AG10803 (cell line): ENCODE data around the gene CNTNAP2.
"Not testable (repeated sequence)": the region's sequence is repeated elsewhere in the genome, so short reads cannot be mapped to it uniquely, and the experiment has no call there.

Experiments
- DNase-seq: peaks from one replicate; pipeline ENCODE4 v3.0.0; 2010; ENCODE audit warnings: low read depth
- H3K4me3 ChIP-seq: 2 replicates; pipeline ENCODE4 v1.5.1; 2011; ENCODE audit warnings: mild to moderate bottlenecking, low read length, control low read depth
- CTCF ChIP-seq: conservative IDR thresholded peaks from 2 replicates; pipeline ENCODE4 v1.5.1; 2011; ENCODE audit warnings: mild to moderate bottlenecking, low read length, control low read depth, inconsistent platforms

The CNTNAP2 gene

GRCh38 chr7:148060724-148061123 lies 1944.1 kb downstream of the CNTNAP2 start:
- no peak for TF ChIP-seq CTCF
- DNase-seq, result no peak
- no peak overlapping the region for H3K4me3 ChIP-seq

- not testable (repeated sequence) for DNase-seq, H3K4me3 ChIP-seq
Measured at GRCh38 chr7:148078111-148078510, 1961.5 kb downstream of the CNTNAP2 start.

GRCh38 chr7:148079206-148080080 lies 1962.8 kb downstream of the CNTNAP2 start:
- DNase-seq, result no peak
- TF ChIP-seq CTCF, result no peak
- no peak overlapping the region for H3K4me3 ChIP-seq

DNA sequence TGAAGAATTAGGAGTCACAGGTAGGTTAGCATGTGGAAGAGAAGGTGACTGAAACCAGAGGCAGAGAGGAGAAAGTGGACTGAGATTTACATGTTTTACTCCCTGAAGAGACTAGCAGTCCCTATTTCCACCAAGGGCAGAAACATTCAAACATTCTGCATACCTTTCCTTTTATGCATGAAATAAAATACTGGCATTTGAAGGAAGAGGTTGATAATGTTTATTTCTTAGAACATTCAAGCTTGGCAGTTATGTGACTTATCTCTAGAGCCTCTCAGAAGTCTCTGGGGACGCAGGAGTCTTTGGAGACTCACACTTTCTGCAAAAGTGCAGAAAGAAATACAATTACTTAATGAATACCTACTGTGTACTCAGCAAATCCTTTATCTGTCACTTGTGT lies 1966.8 kb downstream of the CNTNAP2 start:
- H3K4me3 ChIP-seq, result no peak overlapping the region
- TF ChIP-seq CTCF, result no peak
- DNase-seq, result peak; percentile 31

DNA sequence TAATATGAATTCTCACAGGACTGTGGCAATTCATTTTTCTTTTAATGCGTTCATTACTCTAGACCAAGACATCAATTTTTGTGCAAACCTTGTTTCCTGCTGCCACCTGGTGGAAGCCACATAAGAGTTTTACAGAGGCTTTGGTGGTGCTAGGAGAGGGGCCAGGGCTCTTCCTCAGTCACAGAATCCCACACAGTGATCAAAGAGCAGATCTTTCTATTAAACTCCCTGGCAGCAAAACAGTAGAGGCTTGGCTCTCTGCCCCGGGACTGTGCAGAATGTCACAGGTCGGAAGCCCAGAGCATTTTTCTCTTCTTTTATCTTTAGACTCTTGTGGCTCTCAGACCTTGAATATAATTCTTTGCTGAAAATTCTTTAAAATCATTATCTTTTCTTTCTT lies 1967.5 kb downstream of the CNTNAP2 start:
- H3K4me3 ChIP-seq, result no peak overlapping the region
- peak; percentile 72 for DNase-seq
- peak; percentile 81 for TF ChIP-seq CTCF

GRCh38 chr7:148091882-148092281 lies 1975.3 kb downstream of the CNTNAP2 start:
- TF ChIP-seq CTCF, result no peak
- no peak overlapping the region for H3K4me3 ChIP-seq
- DNase-seq, result no peak

DNA sequence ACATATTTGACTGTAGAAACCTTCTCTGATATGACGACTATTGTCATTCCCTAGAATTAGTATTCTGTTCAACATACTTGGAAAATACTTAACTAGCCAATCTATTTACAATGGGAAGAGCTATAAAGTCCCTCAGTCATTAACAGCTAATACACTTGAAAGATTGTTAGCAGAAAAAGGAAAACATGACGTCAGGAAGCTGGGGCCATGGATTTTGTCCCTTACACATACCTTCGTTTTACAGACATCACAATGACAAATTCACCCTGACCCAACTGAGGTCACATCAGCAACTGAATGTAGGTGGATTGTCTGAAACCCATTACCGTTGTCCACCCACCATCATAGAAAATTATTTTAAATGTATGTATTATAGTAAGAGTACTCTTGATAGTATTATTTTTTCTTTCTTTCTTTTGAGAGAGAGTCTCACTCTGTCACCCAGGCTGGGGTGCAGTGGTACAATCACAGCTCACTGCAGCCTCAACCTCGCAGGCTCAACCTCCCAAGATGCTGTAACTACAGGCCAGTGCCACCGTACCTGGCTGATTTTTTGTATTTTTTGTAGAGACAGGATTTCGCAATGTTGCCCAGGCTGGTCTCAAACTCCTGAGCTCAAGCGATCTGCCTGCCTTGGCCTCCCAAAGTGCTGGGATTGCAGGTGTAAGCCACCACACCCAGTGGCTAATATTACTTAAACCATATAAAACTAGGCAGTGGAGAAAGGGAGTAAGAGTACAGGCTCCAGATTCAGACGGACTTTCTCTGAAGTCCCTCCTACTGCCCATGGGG lies 1977.0 kb downstream of the CNTNAP2 start:
- no peak for DNase-seq
- no peak for TF ChIP-seq CTCF
- no peak overlapping the region for H3K4me3 ChIP-seq
